Hepatocyte (in vitro differentiated cells): ENCODE measurements around the gene AZU1.

Experiments used
- EZH2 ChIP-seq: fragments of 200-600 bp; sonication (generic); IDR thresholded peaks from 2 replicates; pipeline ENCODE4 v1.6.1; 2016; ENCODE audit warnings: antibody characterized with exemption, mild to moderate bottlenecking, borderline replicate concordance
- EZH2phosphoT487 ChIP-seq: fragments of 200-600 bp; sonication (generic); IDR thresholded peaks from one replicate; pipeline ENCODE4 v1.6.1; 2018; ENCODE audit warnings: antibody characterized with exemption, mild to moderate bottlenecking, low read depth, moderate library complexity; ENCODE audit not compliant: unreplicated experiment, severe bottlenecking
- TF ChIP-seq, protein P1 (sequence below): fragments of 200-600 bp; sonication (generic); IDR thresholded peaks from 2 replicates; pipeline ENCODE4 v1.5.1; 2016; ENCODE audit warnings: antibody characterized with exemption, mild to moderate bottlenecking; ENCODE audit not compliant: poor library complexity

DNA sequence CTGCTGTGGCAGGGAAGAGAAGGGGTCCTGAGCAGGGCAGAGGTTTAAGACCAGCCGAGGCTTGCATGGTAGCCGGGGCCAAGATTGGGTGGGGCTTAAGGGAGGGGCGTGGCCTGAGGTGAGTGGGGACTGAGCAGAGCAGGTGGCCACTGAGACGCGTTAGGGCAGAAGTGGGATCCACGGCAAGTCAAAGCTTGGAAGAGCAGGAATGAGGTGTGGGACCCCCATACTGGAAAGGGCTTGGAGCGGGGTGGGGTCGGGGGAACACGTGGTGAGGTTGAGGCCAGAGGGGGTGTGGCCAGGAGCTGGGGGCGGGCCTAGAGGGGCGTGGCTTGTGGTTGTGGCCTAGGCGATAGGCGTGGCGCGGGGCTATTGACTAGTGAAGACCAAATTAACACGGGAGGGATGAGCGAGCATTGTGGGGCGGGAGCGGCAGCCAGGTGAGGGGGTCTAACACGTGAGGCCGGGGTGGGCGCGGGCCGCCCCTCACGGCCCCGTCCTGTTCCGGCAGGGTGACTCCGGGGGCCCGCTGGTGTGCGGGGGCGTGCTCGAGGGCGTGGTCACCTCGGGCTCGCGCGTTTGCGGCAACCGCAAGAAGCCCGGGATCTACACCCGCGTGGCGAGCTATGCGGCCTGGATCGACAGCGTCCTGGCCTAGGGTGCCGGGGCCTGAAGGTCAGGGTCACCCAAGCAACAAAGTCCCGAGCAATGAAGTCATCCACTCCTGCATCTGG lies 35.1 kb downstream of the AZU1 start:
- TF ChIP-seq EZH2 (no peak), EZH2phosphoT487 (no peak)
- TF ChIP-seq, protein P1, sequence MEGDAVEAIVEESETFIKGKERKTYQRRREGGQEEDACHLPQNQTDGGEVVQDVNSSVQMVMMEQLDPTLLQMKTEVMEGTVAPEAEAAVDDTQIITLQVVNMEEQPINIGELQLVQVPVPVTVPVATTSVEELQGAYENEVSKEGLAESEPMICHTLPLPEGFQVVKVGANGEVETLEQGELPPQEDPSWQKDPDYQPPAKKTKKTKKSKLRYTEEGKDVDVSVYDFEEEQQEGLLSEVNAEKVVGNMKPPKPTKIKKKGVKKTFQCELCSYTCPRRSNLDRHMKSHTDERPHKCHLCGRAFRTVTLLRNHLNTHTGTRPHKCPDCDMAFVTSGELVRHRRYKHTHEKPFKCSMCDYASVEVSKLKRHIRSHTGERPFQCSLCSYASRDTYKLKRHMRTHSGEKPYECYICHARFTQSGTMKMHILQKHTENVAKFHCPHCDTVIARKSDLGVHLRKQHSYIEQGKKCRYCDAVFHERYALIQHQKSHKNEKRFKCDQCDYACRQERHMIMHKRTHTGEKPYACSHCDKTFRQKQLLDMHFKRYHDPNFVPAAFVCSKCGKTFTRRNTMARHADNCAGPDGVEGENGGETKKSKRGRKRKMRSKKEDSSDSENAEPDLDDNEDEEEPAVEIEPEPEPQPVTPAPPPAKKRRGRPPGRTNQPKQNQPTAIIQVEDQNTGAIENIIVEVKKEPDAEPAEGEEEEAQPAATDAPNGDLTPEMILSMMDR = no peak
